Effector memory CD8-positive, alpha-beta T cell (primary cell): ENCODE results near the gene CBLB.

ENCODE experiments used
- ATAC-seq: fragments of 150-1000 bp; cut with Tn5 transposase; replicated peaks from 2 replicates; pipeline ENCODE4 v1.10.0; 2021; ENCODE audit warnings: mild to moderate bottlenecking, moderate library complexity
- DNase-seq, 3 experiments: peaks; one replicate each; pipeline ENCODE4 v3.0.0; 2021
- H3K27ac Mint-ChIP-seq, 2 donors: one replicate each; pipeline ENCODE4 v1.8.0; 2022; ENCODE audit warnings: mild to moderate bottlenecking in 2 of 2, mixed read lengths in 2 of 2, moderate library complexity in 2 of 2
- H3K27me3 Mint-ChIP-seq, 2 donors: one replicate each; pipeline ENCODE4 v1.8.0; 2022; ENCODE audit warnings: mixed read lengths in 2 of 2
- H3K36me3 Mint-ChIP-seq: one replicate; pipeline ENCODE4 v1.8.0; 2022; ENCODE audit warnings: mild to moderate bottlenecking, moderate library complexity, mixed read lengths; ENCODE audit not compliant: insufficient read depth
- H3K4me1 Mint-ChIP-seq, 2 donors: one replicate each; pipeline ENCODE4 v1.8.0; 2022; ENCODE audit warnings: low read depth in 2 of 2, mixed read lengths in 2 of 2
- H3K4me3 Mint-ChIP-seq, 2 donors: one replicate each; pipeline ENCODE4 v1.8.0; 2022; ENCODE audit warnings: mild to moderate bottlenecking in 2 of 2, mixed read lengths in 2 of 2, moderate library complexity in 2 of 2
- H3K9me3 Mint-ChIP-seq, 2 donors: one replicate each; pipeline ENCODE4 v1.8.0; 2022; ENCODE audit warnings: mixed read lengths in 2 of 2

The CBLB gene

DNA sequence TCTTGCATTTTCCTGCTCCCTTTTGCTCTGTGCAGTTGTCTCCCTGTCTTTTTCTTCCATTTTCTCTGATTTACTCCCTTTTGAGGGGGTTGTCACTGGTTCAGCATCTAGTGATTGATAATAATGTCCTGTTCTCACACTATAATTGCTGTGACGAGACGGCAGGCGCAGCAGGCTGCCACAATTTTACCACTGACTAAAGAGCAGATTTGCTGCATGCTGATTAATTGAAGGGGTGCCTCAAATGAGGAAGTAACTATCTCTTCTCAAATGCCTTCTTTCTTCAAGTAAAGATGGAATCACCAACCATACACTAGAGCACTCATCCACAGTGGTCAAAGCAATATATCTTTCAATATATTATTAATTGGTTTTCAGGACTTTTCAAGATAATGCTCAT, 219.3 kb downstream of the CBLB start:
- H3K36me3 Mint-ChIP-seq: peaks cover 3% of the 10 kb centered on the region
- no peak overlapping the region for H3K27ac Mint-ChIP-seq
- no peak overlapping the region for H3K4me3 Mint-ChIP-seq
- ATAC-seq (no peak), DNase-seq (no peak)
- H3K4me1 Mint-ChIP-seq: peaks cover 0 to 4% of the 10 kb centered on the region in 2 donors
- H3K9me3 Mint-ChIP-seq: no peaks in the 10 kb centered on the region
- H3K27me3 Mint-ChIP-seq: peaks cover 0 to 4% of the 10 kb centered on the region in 2 donors

DNA sequence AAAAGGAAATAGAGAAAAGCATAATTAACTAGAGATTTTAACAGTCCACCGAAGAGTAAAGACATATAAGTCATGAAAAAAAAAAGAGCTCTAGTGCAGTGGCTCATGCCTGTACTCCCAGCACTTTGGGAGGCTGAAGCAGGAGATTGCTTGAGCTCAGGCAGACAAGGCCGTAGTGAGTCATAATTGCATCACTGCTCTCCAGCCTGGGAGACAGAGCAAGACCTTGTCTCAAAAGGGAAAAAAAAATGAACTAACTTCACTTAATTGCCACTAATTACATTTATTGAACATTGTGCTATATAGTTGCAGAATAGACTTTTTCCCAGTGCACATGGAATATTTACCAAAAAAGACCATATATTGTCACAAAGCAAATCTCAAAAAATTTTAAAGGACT, 221.8 kb downstream of the CBLB start:
- Mint-ChIP-seq H3K27ac (no peak overlapping the region), H3K4me1 (no peaks in the 10 kb centered on the region), H3K36me3 (no peaks in the 10 kb centered on the region), H3K9me3 (peaks cover 0 to 4% of the 10 kb centered on the region in 2 donors), H3K4me3 (no peak overlapping the region), H3K27me3 (peaks cover 0 to 8% of the 10 kb centered on the region in 2 donors)
- no peak for DNase-seq
- no peak for ATAC-seq

DNA sequence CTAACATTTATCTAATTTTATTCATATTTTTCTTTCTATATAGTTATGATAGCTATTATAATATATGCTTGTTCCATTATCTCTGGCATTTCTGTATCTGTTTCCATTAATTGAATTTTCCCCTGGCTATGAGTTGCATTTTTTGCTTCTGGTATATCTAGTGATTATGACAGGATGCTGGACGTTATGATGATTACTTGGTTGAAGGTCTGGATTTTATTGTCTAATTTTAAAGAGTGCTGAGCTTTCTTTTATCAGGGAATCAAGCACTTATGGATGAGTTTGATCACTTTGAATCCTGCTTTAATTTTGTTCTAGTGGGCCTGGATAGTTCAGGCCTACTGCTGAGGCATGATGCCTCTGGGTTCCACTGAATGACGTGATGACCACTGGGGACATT, 229.7 kb downstream of the CBLB start:
- Mint-ChIP-seq H3K9me3 (peaks cover 0 to 5% of the 10 kb centered on the region in 2 donors), H3K36me3 (no peaks in the 10 kb centered on the region), H3K4me3 (no peak overlapping the region), H3K4me1 (no peaks in the 10 kb centered on the region), H3K27ac (no peak overlapping the region), H3K27me3 (no peaks in the 10 kb centered on the region)
- no peak for ATAC-seq
- no peak for DNase-seq

DNA sequence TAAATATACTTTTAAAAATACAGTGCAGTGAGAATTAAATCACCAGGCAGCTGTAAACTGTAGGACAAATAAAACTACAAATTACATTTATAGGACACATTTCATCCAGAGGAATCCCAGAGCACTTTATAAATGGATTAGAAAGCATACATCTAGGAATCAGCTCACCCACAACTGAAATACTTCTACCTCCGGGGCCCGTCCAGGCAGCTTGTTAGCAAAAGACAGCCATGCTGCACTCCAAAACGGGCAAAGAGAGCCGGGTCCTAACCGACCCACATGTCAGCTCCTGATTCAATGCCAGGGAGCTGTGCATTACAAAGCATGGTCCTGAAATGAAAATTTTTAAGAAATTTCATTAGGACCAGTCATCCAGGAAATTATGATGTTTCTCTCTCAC, 234.1 kb downstream of the CBLB start:
- Mint-ChIP-seq H3K4me3 (no peak overlapping the region), H3K27ac (no peak overlapping the region), H3K36me3 (no peaks in the 10 kb centered on the region), H3K9me3 (no peaks in the 10 kb centered on the region), H3K4me1 (no peaks in the 10 kb centered on the region), H3K27me3 (no peaks in the 10 kb centered on the region)
- ATAC-seq: no peak
- no peak for DNase-seq

DNA sequence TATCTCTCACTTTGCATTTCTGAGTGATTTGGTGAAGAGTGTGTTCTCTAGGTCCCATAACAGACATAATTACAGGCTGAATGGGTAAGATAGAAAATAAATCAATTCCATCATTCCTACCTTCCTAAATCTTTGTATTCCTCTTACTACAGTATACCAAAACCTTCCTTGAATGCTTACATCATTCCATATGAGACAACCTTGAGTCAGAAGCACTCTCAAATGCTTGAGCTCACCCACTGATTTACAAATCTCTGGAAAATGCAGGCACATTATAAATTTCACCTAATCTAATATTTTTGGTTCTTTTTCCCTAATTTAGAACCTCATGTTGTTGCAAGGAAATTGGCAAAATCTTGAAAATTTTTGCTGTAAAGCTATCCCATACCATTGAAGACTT, 239.1 kb downstream of the CBLB start:
- no peak overlapping the region for H3K4me3 Mint-ChIP-seq

DNA sequence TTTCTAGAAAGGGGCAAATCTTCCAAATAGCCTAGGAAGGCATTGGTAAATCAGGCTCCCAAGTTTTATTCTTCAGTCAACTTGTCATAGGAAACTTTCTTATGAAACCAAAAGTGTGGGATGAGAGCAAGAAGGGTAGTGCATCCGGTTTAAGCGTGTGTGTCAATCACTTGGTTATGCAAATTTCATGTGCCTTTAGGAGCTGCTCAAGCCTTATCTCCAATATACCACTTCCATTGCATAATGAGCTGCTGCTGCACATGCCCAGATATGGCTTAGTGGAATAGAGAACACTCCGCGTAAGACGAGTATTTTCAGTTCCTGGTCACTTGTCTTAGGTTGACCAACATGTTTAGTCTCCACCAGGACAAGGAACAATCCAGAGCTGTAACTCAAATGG, 242.1 kb downstream of the CBLB start:
- DNase-seq (no peak), ATAC-seq (no peak)
- no peak overlapping the region for H3K27ac Mint-ChIP-seq
- H3K36me3 Mint-ChIP-seq: no peaks in the 10 kb centered on the region
- no peak overlapping the region for H3K4me3 Mint-ChIP-seq
- H3K27me3 Mint-ChIP-seq: no peaks in the 10 kb centered on the region
- H3K4me1 Mint-ChIP-seq: no peaks in the 10 kb centered on the region
- H3K9me3 Mint-ChIP-seq: no peaks in the 10 kb centered on the region

More for the DNA sequence above, 239.1 kb downstream of the CBLB start:
- no peaks in the 10 kb centered on the region for H3K9me3 Mint-ChIP-seq
- H3K36me3 Mint-ChIP-seq: no peaks in the 10 kb centered on the region
- no peak for ATAC-seq
- no peak for DNase-seq
- H3K27me3 Mint-ChIP-seq: no peaks in the 10 kb centered on the region
- no peaks in the 10 kb centered on the region for H3K4me1 Mint-ChIP-seq
- H3K27ac Mint-ChIP-seq: no peak overlapping the region

DNA sequence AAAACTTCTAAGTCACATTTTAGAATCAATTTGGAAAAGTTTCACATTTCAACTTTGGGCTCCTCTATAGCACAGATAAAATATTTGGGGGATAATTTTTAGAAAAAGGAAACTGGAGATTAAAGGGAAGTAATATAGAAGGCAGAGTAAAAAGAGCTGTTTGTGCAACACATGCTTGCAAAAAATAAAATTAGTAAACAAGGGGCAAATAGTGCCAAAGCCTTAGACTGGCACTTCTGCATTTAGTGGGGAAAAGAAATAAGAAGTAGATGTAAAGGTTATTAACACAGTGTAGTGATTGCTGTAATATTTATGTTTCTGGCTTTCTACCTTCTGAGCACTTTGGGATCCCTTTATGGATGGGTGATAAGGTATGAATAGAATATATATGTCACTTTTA, 246.6 kb downstream of the CBLB start:
- no peaks in the 10 kb centered on the region for H3K27me3 Mint-ChIP-seq
- no peak for ATAC-seq
- no peaks in the 10 kb centered on the region for H3K36me3 Mint-ChIP-seq
- no peak for DNase-seq
- no peaks in the 10 kb centered on the region for H3K4me1 Mint-ChIP-seq
- H3K27ac Mint-ChIP-seq: no peak overlapping the region
- no peak overlapping the region for H3K4me3 Mint-ChIP-seq
- no peaks in the 10 kb centered on the region for H3K9me3 Mint-ChIP-seq

DNA sequence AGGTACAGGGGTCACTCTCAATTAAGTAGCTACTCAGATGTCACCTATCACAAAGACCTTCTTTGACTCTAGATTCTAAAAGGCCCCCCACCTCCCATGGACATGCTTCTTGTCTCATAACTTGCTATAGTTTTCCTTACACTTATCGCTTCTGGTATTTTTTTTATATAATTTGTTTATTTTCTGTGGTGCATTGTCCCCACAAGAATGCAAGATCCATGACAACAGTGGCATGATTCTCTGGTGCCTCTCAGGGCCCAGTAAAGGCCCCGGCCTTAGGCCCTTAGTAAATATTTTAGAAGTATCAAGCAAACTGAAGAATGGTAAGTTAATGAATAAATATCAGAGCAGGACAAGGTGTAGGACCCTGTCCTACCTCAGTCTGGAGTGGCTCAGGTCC, 248.6 kb downstream of the CBLB start:
- Mint-ChIP-seq H3K36me3 (no peaks in the 10 kb centered on the region), H3K9me3 (no peaks in the 10 kb centered on the region), H3K4me3 (no peak overlapping the region), H3K27me3 (no peaks in the 10 kb centered on the region), H3K4me1 (no peaks in the 10 kb centered on the region), H3K27ac (no peak overlapping the region)
- no peak for DNase-seq
- ATAC-seq: no peak

DNA sequence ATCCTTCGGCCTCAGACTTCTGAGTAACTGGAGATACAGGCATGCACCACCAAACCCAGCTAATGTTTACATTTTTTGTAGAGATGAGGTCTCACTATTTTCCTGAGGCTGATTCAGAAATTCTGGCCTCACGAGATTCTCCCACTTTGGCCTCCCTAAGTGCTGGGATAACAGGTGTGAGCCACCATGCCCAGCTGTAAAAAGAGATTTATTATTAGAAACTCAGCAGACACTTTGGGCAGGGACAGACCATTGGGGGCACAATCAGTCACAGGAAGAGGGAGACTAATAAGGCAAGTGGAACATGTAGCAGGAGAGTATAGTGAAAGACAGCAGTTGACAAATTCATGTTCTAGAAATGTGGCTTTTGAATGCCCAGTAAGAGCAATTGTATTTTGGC, 249.2 kb downstream of the CBLB start:
- Mint-ChIP-seq H3K4me1 (no peaks in the 10 kb centered on the region), H3K36me3 (no peaks in the 10 kb centered on the region), H3K27ac (no peak overlapping the region), H3K9me3 (no peaks in the 10 kb centered on the region), H3K27me3 (no peaks in the 10 kb centered on the region), H3K4me3 (no peak overlapping the region)
- DNase-seq (no peak), ATAC-seq (no peak)

DNA sequence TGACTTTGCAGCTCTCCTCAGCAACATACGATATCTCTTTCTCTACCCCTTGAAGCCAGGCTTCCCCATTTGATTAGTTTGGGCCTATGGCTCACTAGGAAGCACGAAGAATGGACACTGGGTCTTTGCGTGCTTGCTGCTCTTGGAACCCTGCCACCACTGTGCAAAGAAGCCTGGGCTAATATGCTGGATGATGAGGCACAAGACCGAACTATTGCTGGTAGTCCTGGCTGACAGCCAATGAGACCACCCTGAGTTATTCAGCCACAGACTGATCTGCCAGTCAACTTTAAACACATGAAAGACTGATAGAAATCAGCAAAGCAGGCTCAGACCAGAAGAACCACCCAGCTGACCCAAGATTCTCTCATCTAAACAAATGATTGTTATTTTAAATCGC, 250.3 kb downstream of the CBLB start:
- no peaks in the 10 kb centered on the region for H3K27me3 Mint-ChIP-seq
- DNase-seq: no peak
- ATAC-seq: no peak
- no peak overlapping the region for H3K27ac Mint-ChIP-seq
- H3K36me3 Mint-ChIP-seq: no peaks in the 10 kb centered on the region
- no peaks in the 10 kb centered on the region for H3K4me1 Mint-ChIP-seq
- no peaks in the 10 kb centered on the region for H3K9me3 Mint-ChIP-seq
- H3K4me3 Mint-ChIP-seq: no peak overlapping the region

DNA sequence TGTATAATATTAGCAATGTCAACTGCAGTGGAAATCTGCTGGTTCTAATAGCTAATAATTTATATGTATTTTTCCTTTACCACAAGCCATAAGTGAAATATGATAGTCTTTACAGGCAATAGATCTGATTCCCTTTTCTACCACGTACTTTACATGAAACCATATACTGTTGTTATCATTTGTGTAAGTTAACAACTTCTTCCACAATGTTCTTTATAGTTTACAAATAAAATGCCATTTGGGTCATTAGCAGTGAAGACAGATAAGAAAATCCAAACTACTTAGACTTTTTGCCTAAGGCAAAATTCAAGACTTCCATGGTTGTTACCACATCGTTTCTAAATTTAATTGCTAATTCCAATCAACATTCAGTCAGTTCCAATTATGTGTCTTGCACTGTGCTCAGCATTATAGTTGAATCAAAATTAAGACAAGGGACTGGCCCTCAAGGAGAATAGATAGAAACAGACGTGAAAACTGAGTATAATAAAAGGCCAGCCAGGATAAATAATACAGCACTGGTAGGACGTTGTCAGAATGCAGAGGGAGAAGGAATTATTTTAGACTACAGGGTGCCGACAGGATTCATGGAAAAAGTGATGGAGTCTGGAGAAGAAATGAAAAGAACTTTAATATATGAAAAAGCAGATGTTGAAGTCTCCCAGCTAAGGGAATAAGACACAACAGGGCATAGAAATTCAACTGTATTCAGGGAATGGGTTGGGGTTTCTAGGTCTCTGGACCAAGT, 252.3 kb downstream of the CBLB start:
- H3K27ac Mint-ChIP-seq: no peak overlapping the region
- no peak for ATAC-seq
- H3K36me3 Mint-ChIP-seq: no peaks in the 10 kb centered on the region

DNA sequence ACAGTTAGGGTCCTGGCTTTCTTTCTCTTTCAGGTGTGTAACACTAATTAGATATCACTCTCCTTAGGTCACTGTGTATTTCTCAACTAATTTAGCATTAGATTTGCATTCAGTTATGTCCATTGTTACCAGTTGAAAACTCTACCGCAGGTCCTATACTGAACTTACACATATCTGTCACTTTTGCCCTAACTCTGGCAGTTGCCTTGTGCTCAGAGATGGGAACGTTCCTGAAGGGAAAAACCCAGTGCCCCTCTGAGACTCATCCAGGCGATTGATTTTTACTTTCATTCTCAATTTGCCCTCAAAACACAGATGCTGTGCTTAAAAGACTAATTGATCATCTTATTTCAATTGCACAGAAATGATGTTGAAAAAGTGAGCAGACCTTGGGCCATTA, 253.0 kb downstream of the CBLB start:
- no peaks in the 10 kb centered on the region for H3K4me1 Mint-ChIP-seq
- H3K36me3 Mint-ChIP-seq: no peaks in the 10 kb centered on the region
- ATAC-seq: no peak

More for the DNA sequence above, 252.3 kb downstream of the CBLB start:
- Mint-ChIP-seq H3K4me1 (no peaks in the 10 kb centered on the region), H3K9me3 (no peaks in the 10 kb centered on the region), H3K27me3 (no peaks in the 10 kb centered on the region), H3K4me3 (no peak overlapping the region)
- DNase-seq: no peak

DNA sequence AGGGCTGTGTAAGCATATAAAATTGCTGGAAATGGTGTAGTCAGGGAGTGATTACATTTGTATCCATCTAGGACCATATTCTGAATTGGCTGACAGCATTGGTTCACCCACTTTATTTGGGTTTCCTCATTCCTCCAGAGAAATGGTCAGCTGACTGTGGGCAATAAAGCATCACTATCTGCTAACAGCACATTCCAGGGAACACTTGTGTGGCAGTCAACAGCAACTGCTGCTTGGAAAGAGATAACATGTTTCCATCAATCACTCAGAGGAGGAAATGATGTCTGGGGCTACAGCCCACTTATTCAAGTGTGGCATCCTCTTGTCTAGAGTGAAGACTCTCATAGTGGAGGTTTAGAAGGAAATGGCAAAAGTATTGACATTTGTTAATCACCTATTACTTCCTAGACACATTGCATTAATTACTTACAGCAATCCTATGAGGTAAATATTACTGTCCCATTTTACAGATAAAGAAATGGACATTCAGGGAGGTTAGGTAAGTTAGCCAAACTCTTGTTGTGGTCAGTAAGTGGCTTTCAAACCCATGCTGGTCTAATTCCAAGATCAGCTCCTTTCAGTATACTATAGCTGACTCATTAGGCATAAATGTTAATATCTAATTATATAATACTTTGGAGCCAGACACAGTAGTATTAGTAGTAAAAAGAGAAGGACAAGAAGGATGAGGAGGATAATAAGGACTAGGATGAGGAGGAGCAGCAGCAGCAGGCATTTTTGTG, 254.4 kb downstream of the CBLB start:
- H3K4me1 Mint-ChIP-seq: no peaks in the 10 kb centered on the region
- no peaks in the 10 kb centered on the region for H3K27me3 Mint-ChIP-seq
- DNase-seq (no peak), ATAC-seq (no peak)
- no peaks in the 10 kb centered on the region for H3K9me3 Mint-ChIP-seq
- H3K27ac Mint-ChIP-seq: no peak overlapping the region
- H3K4me3 Mint-ChIP-seq: no peak overlapping the region
- H3K36me3 Mint-ChIP-seq: no peaks in the 10 kb centered on the region

More for the DNA sequence above, 253.0 kb downstream of the CBLB start:
- Mint-ChIP-seq H3K4me3 (no peak overlapping the region), H3K27ac (no peak overlapping the region), H3K27me3 (no peaks in the 10 kb centered on the region), H3K9me3 (no peaks in the 10 kb centered on the region)
- DNase-seq: no peak

DNA sequence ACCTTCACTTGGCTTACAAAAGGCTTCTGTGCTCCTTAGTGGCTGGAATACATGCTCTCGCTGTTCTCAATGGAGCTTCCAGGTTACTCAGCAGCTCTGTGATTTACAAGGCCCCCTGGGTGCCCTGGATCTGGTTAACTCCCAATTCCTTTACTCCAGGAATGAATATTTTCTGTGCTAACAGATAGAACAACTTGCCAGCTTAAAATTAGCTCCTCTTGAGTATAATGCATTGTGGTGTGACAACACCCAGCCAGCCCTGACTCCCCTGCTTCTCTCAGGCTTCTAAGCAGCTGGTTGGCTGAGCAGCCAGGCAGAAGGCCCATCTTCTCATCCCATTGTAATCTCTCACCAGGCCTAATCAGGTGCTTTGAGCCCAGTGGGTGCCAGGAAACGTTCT, 255.7 kb downstream of the CBLB start:
- DNase-seq: no peak
- H3K27me3 Mint-ChIP-seq: no peaks in the 10 kb centered on the region
- ATAC-seq: no peak
- H3K27ac Mint-ChIP-seq: no peak overlapping the region
- no peaks in the 10 kb centered on the region for H3K36me3 Mint-ChIP-seq
- no peaks in the 10 kb centered on the region for H3K4me1 Mint-ChIP-seq
- H3K4me3 Mint-ChIP-seq: no peak overlapping the region
- H3K9me3 Mint-ChIP-seq: no peaks in the 10 kb centered on the region
